NCI-H748 (cell line): ENCODE results near the gene ZIC1.

Experiments used
- DNase-seq: peaks from one replicate; lab custom pipeline; 2025; ENCODE audit not compliant: unreplicated experiment; lab: John Stamatoyannopoulos, UW

ZIC1 gene

GRCh38 chr3:147395899-147396711 is 13.1 kb upstream of the ZIC1 start:
- DNase-seq: no peak

- DNase-seq: no peak
These were observed 12.5 kb upstream of the ZIC1 start for GRCh38 chr3:147396712-147397046.

GRCh38 chr3:147397155-147397874 is 11.8 kb upstream of the ZIC1 start:
- no peak for DNase-seq

GRCh38 chr3:147397875-147398812 is 11.0 kb upstream of the ZIC1 start:
- DNase-seq: no peak

GRCh38 chr3:147398813-147399534 is 10.2 kb upstream of the ZIC1 start:
- DNase-seq: peak; percentile 0

GRCh38 chr3:147400111-147400510 is 9.1 kb upstream of the ZIC1 start:
- DNase-seq: no peak

GRCh38 chr3:147400999-147401398 is 8.2 kb upstream of the ZIC1 start:
- DNase-seq: no peak

GRCh38 chr3:147401421-147401820 is 7.7 kb upstream of the ZIC1 start:
- no peak for DNase-seq

GRCh38 chr3:147402159-147402558 is 7.0 kb upstream of the ZIC1 start:
- DNase-seq: no peak

- DNase-seq: no peak
These were observed 5.7 kb upstream of the ZIC1 start for GRCh38 chr3:147403511-147403910.

- DNase-seq: no peak
These were observed 5.0 kb upstream of the ZIC1 start for GRCh38 chr3:147404000-147404799.

GRCh38 chr3:147404800-147405230 is 4.3 kb upstream of the ZIC1 start:
- no peak for DNase-seq

- no peak for DNase-seq
These were observed 3.7 kb upstream of the ZIC1 start for GRCh38 chr3:147405231-147406027.

- DNase-seq: no peak
These were observed 2.9 kb upstream of the ZIC1 start, which contains the start of gene ZIC4 for GRCh38 chr3:147406028-147406931. TSS of gene ZIC4 (minus strand) at chr3:147406543. CDS start at chr3:147402797, 3,746 bp downstream.

GRCh38 chr3:147407114-147407497 is 2.1 kb upstream of the ZIC1 start:
- DNase-seq: no peak

GRCh38 chr3:147407498-147408187 is 1.5 kb upstream of the ZIC1 start:
- DNase-seq: peak; percentile 25
